ENCODE results near the gene NME9. TPM values are rescaled to one million over a fixed set of nuclear protein-coding genes. Genes with fewer than 3 reads are reported as not detected.

The NME9 gene
- polyA plus RNA-seq, 2 of the 4 experiments (the other 2 are of a cell fraction), result 0.05 TPM; not detected in 1

GRCh38 chr3:138371070-138371965 lies 41.7 kb upstream of the NME9 start:
- no peak for ATAC-seq
- TF ChIP-seq HDAC2 (IDR thresholded peaks at IDR 0.05) (no peak), BHLHE40 (IDR thresholded peaks at IDR 0.05; ENCODE audit: low read depth, low read length) (no peak), EHMT2 (IDR thresholded peaks at IDR 0.05; ENCODE audit: low read depth) (no peak)
- FAIRE-seq, result no peak
- Histone ChIP-seq H3K4me3 (no peak overlapping the region), H3K4me2 (no peak overlapping the region), H3K9me3 (no peaks in the 10 kb centered on the region), H3K27ac (no peak overlapping the region), H3K4me1 (no peaks in the 10 kb centered on the region)
- ChIA-PET CTCF (interaction anchor here (0.6 to 1.5 kb wide), 4 partner anchors 9 to 46 kb away, joined by 3 read pairs; partner anchors contain the start of gene MRAS), POLR2A (no interaction called here)
- WGBS (ENCODE audit: missing lambda C conversion rate), result 63% methylated on average over 9 of the region's 9 CpGs
- DNase-seq (ENCODE audit: low read depth in 1 of 2, low spot score in 1 of 2), result no peak

GRCh38 chr3:138370321-138370720 lies 40.7 kb upstream of the NME9 start:
- FAIRE-seq, result no peak
- ChIA-PET POLR2A (no interaction called here), CTCF (interaction anchor here (1.2 to 1.5 kb wide), 2 partner anchors 20 to 22 kb away, joined by 3 read pairs; partner anchors contain the start of gene MRAS)
- Histone ChIP-seq H3K4me1 (no peaks in the 10 kb centered on the region), H3K27ac (no peak overlapping the region), H3K4me2 (no peak overlapping the region), H3K4me3 (no peak overlapping the region), H3K9me3 (no peaks in the 10 kb centered on the region)
- no peak for DNase-seq (ENCODE audit: low read depth in 1 of 2, low spot score in 1 of 2)
- WGBS (ENCODE audit: missing lambda C conversion rate), result 68% methylated on average over 8 of the region's 8 CpGs
- TF ChIP-seq RNF2 (IDR thresholded peaks at IDR 0.05; ENCODE audit: borderline replicate concordance, low read depth) (no peak), HOXB5 (CRISPR knock-in tag; IDR thresholded peaks at IDR 0.05) (no peak)
- ATAC-seq, result no peak

GRCh38 chr3:138369151-138369900 lies 39.7 kb upstream of the NME9 start:
- POLR2A ChIA-PET, result no interaction called here
- H3K4me2 ChIP-seq, result no peak overlapping the region
- TF ChIP-seq SMC3 (IDR thresholded peaks at IDR 0.05), result no peak
- TF ChIP-seq USF2 (IDR thresholded peaks at IDR 0.05), result no peak
- H3K27ac ChIP-seq, result no peak overlapping the region
- 87% methylated on average over 6 of the region's 8 CpGs for WGBS (ENCODE audit: missing lambda C conversion rate)
- FAIRE-seq (no peak), DNase-seq (ENCODE audit: low read depth in 1 of 2, low spot score in 1 of 2) (no peak), ATAC-seq (no peak)
- CTCF ChIA-PET, result no interaction called here
- no peak overlapping the region for H3K4me3 ChIP-seq
- H3K9me3 ChIP-seq, result no peaks in the 10 kb centered on the region
- H3K4me1 ChIP-seq, result no peaks in the 10 kb centered on the region

- FAIRE-seq (no peak), DNase-seq (ENCODE audit: low read depth in 1 of 2, low spot score in 1 of 2) (no peak), ATAC-seq (no peak)
- no peak for TF ChIP-seq CEBPB (IDR thresholded peaks at IDR 0.05)
- no peak for TF ChIP-seq ESRRA (IDR thresholded peaks at IDR 0.05; ENCODE audit: borderline replicate concordance, low read length)
- no peak for TF ChIP-seq USF2 (IDR thresholded peaks at IDR 0.05)
- TF ChIP-seq BHLHE40 (IDR thresholded peaks at IDR 0.05; ENCODE audit: low read depth, low read length), result no peak
- no peak for TF ChIP-seq CTCF (IDR thresholded peaks at IDR 0.05)
- TF ChIP-seq MAX (IDR thresholded peaks at IDR 0.05), result no peak
- TF ChIP-seq HOXA7 (CRISPR knock-in tag; IDR thresholded peaks at IDR 0.05), result no peak
- TF ChIP-seq SMC3 (IDR thresholded peaks at IDR 0.05), result no peak
- TF ChIP-seq HDAC2 (IDR thresholded peaks at IDR 0.05), result no peak
- TF ChIP-seq KDM5A (IDR thresholded peaks at IDR 0.05), result no peak
- no peak for TF ChIP-seq EP300 (IDR thresholded peaks at IDR 0.05)
- TF ChIP-seq FOXS1 (CRISPR knock-in tag; IDR thresholded peaks at IDR 0.05), result no peak
- no peak for TF ChIP-seq EHF (CRISPR knock-in tag; IDR thresholded peaks at IDR 0.05)
- no peak for TF ChIP-seq CBX8 (IDR thresholded peaks at IDR 0.05)
- no peak for TF ChIP-seq BCL3 (IDR thresholded peaks at IDR 0.05)
- TF ChIP-seq JUNB (IDR thresholded peaks at IDR 0.05), result no peak
- TF ChIP-seq FOSB (CRISPR knock-in tag; IDR thresholded peaks at IDR 0.05), result no peak
- no peak for TF ChIP-seq CHD2 (IDR thresholded peaks at IDR 0.05; ENCODE audit: low read length, partially characterized antibody)
- TF ChIP-seq RCOR1 (IDR thresholded peaks at IDR 0.05; ENCODE audit: low read depth, low read length), result no peak
- TF ChIP-seq HES2 (IDR thresholded peaks at IDR 0.05), result no peak
- CTCF ChIA-PET, result interaction anchor here (1.1 kb wide), 1 partner anchor 30 kb away, joined by 4 read pairs; no protein-coding TSS in a partner anchor
- Histone ChIP-seq H3K4me2 (no peak overlapping the region), H3K27ac (no peak overlapping the region), H3K9me3 (no peaks in the 10 kb centered on the region), H3K4me1 (no peaks in the 10 kb centered on the region), H3K4me3 (no peak overlapping the region)
- POLR2A ChIA-PET, result no interaction called here
- WGBS (ENCODE audit: missing lambda C conversion rate), result 83% methylated on average over 5 of the region's 5 CpGs
Observed at GRCh38 chr3:138367911-138368310, 38.3 kb upstream of the NME9 start.

Data from A549 (cell line).